Neural cell (in vitro differentiated cells): ENCODE data around the gene LY6G6C. TPM values are rescaled to one million over a fixed set of nuclear protein-coding genes. Genes with fewer than 3 reads are reported as not detected.

Experiments
- H2AFZ ChIP-seq: fragments of 200-600, 300-800 bp; sonication (generic), shearing (Covaris generic); 2 replicates; pipeline ENCODE4 v1.6.0; 2014; ENCODE audit warnings: low read depth, mild to moderate bottlenecking, antibody characterized with exemption, low read length, moderate library complexity
- H3F3A ChIP-seq: fragments of 200-600 bp; shearing (Covaris generic); 2 replicates; pipeline ENCODE4 v1.6.1; 2016; ENCODE audit warnings: mild to moderate bottlenecking, moderate library complexity, mixed read lengths, antibody characterized with exemption, low read length; ENCODE audit not compliant: insufficient read depth, poor library complexity, severe bottlenecking
- H3K27ac ChIP-seq: fragments of 200-600, 300-800 bp; sonication (generic), shearing (Covaris generic); 2 replicates; pipeline ENCODE4 v1.5.1; 2014; ENCODE audit warnings: mild to moderate bottlenecking, low read length, moderate library complexity
- H3K27me3 ChIP-seq: fragments of 300-800, 200-600 bp; sonication (generic), shearing (Covaris generic); 2 replicates; pipeline ENCODE4 v1.6.0; 2014; ENCODE audit warnings: mild to moderate bottlenecking, low read depth, low read length, moderate library complexity; ENCODE audit not compliant: insufficient read depth
- H3K36me3 ChIP-seq: fragments of 300-800, 200-600 bp; sonication (generic), shearing (Covaris generic); 2 replicates; pipeline ENCODE4 v1.5.1; 2014; ENCODE audit warnings: mild to moderate bottlenecking, antibody characterized with exemption, low read length, moderate library complexity; ENCODE audit not compliant: insufficient read depth
- H3K4me2 ChIP-seq: fragments of 300-800, 200-600 bp; sonication (generic), shearing (Covaris generic); 2 replicates; pipeline ENCODE4 v1.6.0; 2014; ENCODE audit warnings: mild to moderate bottlenecking, low read length
- H3K4me3 ChIP-seq: fragments of 300-800, 200-600 bp; sonication (generic), shearing (Covaris generic); 2 replicates; pipeline ENCODE4 v1.5.1; 2014; ENCODE audit warnings: mild to moderate bottlenecking, low read length, moderate library complexity
- H3K79me2 ChIP-seq: fragments of 200-600 bp; shearing (Covaris generic); replicated peaks from 2 replicates; pipeline ENCODE4 v1.6.0; 2014; ENCODE audit warnings: mild to moderate bottlenecking, low read length, moderate library complexity; ENCODE audit not compliant: insufficient read depth
- H3K9ac ChIP-seq: fragments of 300-800, 200-600 bp; sonication (generic), shearing (Covaris generic); 2 replicates; pipeline ENCODE4 v1.6.1; 2016; ENCODE audit warnings: mild to moderate bottlenecking, low read length, mixed read lengths
- H3K9me2 ChIP-seq: fragments of 200-600 bp; shearing (Covaris generic); 2 replicates; pipeline ENCODE4 v1.6.1; 2016; ENCODE audit warnings: mild to moderate bottlenecking, low read length, mixed read lengths; ENCODE audit not compliant: insufficient read depth
- H3K9me3 ChIP-seq: fragments of 200-600, 300-800 bp; sonication (generic), shearing (Covaris generic); 2 replicates; pipeline ENCODE4 v1.6.1; 2016; ENCODE audit warnings: mild to moderate bottlenecking, mixed run types, low read length, moderate library complexity, mixed read lengths
- H4K20me1 ChIP-seq: fragments of 200-600 bp; shearing (Covaris generic); 2 replicates; pipeline ENCODE4 v1.6.1; 2016; ENCODE audit warnings: mild to moderate bottlenecking, mixed run types; ENCODE audit not compliant: insufficient read depth
- CTCF ChIP-seq: fragments of 450-650 bp; IDR thresholded peaks from 2 replicates; pipeline ENCODE4 v1.5.1; 2014; ENCODE audit warnings: antibody characterized with exemption, mild to moderate bottlenecking, moderate library complexity; ENCODE audit not compliant: poor library complexity, severe bottlenecking
- EP300 ChIP-seq: fragments of 450-650 bp; conservative IDR thresholded peaks from 2 replicates; pipeline ENCODE4 v1.6.1; 2014; ENCODE audit warnings: antibody characterized with exemption, mild to moderate bottlenecking, moderate library complexity; ENCODE audit not compliant: poor library complexity, severe bottlenecking
- EZH2 ChIP-seq: fragments of 200-600, 300-800 bp; shearing (Covaris generic), sonication (generic); IDR thresholded peaks from 2 replicates; pipeline ENCODE4 v1.6.1; 2014; ENCODE audit warnings: antibody characterized with exemption, low read length, borderline replicate concordance, mild to moderate bottlenecking; ENCODE audit not compliant: insufficient read depth, poor library complexity, severe bottlenecking
- MXI1 ChIP-seq: fragments of 450-650 bp; conservative IDR thresholded peaks from 2 replicates; pipeline ENCODE4 v1.6.1; 2014; ENCODE audit warnings: antibody characterized with exemption, mild to moderate bottlenecking; ENCODE audit not compliant: poor library complexity, severe bottlenecking
- POLR2AphosphoS5 ChIP-seq: IDR thresholded peaks from 2 replicates; pipeline ENCODE4 v1.6.1; 2012
- RAD21 ChIP-seq: fragments of 450-650 bp; conservative IDR thresholded peaks from 2 replicates; pipeline ENCODE4 v1.6.1; 2014; ENCODE audit warnings: antibody characterized with exemption, mild to moderate bottlenecking, moderate library complexity
- REST ChIP-seq: IDR thresholded peaks from 2 replicates; pipeline ENCODE4 v1.6.1; 2012; ENCODE audit warnings: borderline replicate concordance
- SMC3 ChIP-seq: fragments of 450-650 bp; conservative IDR thresholded peaks from 2 replicates; pipeline ENCODE4 v1.6.1; 2014; ENCODE audit warnings: antibody characterized with exemption, mild to moderate bottlenecking, moderate library complexity; ENCODE audit not compliant: poor library complexity
- TAF1 ChIP-seq: IDR thresholded peaks from 2 replicates; pipeline ENCODE4 v1.6.1; 2012; ENCODE audit warnings: low read depth
- polyA plus RNA-seq: library from polyadenylated mRNA; depleted of rRNA; stranded (reverse); fragments of >200 nt; gene quantifications from 2 replicates; pipeline ENCODE4 v1.2.3, GENCODE V29; 2014

The LY6G6C gene
- polyA plus RNA-seq, 1 donor from 2014 or later, result 0.88 TPM

GRCh38 chr6:31744422-31744821 lies 22.9 kb upstream of the LY6G6C start:
- no peak for TF ChIP-seq EP300
- no peak for TF ChIP-seq REST
- no peak for TF ChIP-seq MXI1
- H3K36me3 ChIP-seq, result no peaks in the 10 kb centered on the region
- no peaks in the 10 kb centered on the region for H3F3A ChIP-seq
- no peaks in the 10 kb centered on the region for H3K9me2 ChIP-seq
- H3K79me2 ChIP-seq, result no peaks in the 10 kb centered on the region
- no peak overlapping the region for H3K27ac ChIP-seq
- H3K27me3 ChIP-seq, result no peaks in the 10 kb centered on the region
- H4K20me1 ChIP-seq, result no peaks in the 10 kb centered on the region
- no peaks in the 10 kb centered on the region for H3K9me3 ChIP-seq
- H2AFZ ChIP-seq, result no peak overlapping the region
- no peak overlapping the region for H3K9ac ChIP-seq
- H3K4me3 ChIP-seq, result no peak overlapping the region
- no peak overlapping the region for H3K4me2 ChIP-seq

- Histone ChIP-seq H3K79me2 (no peaks in the 10 kb centered on the region), H3K9ac (no peak overlapping the region), H3K27me3 (no peaks in the 10 kb centered on the region), H3K4me2 (no peak overlapping the region), H3K36me3 (no peaks in the 10 kb centered on the region), H3F3A (no peaks in the 10 kb centered on the region), H3K27ac (no peak overlapping the region), H3K9me3 (no peaks in the 10 kb centered on the region), H3K4me3 (no peak overlapping the region), H4K20me1 (no peaks in the 10 kb centered on the region), H2AFZ (no peak overlapping the region), H3K9me2 (no peaks in the 10 kb centered on the region)
- no peak for TF ChIP-seq SMC3
Observed at GRCh38 chr6:31742894-31743293, 21.3 kb upstream of the LY6G6C start.

GRCh38 chr6:31741815-31742214 lies 20.3 kb upstream of the LY6G6C start:
- Histone ChIP-seq H3K36me3 (no peaks in the 10 kb centered on the region), H3K9me2 (no peaks in the 10 kb centered on the region), H2AFZ (no peak overlapping the region), H3K27ac (no peak overlapping the region), H3K4me3 (no peak overlapping the region), H3K9ac (no peak overlapping the region), H4K20me1 (no peaks in the 10 kb centered on the region), H3K4me2 (no peak overlapping the region), H3F3A (no peaks in the 10 kb centered on the region), H3K27me3 (no peaks in the 10 kb centered on the region), H3K9me3 (no peaks in the 10 kb centered on the region), H3K79me2 (no peaks in the 10 kb centered on the region)
- no peak for TF ChIP-seq SMC3
- TF ChIP-seq POLR2AphosphoS5, result no peak
- no peak for TF ChIP-seq EZH2
- TF ChIP-seq CTCF, result no peak
- no peak for TF ChIP-seq MXI1
- no peak for TF ChIP-seq REST
- no peak for TF ChIP-seq RAD21
- TF ChIP-seq TAF1, result no peak
- no peak for TF ChIP-seq EP300
